ENCODE results near the gene TMEM9B. TPM values are rescaled to one million over a fixed set of nuclear protein-coding genes. Genes with fewer than 3 reads are reported as not detected.
A peak's percentile ranks its signal among the peaks of the same experiment; 100 is the strongest.
"Not testable (repeated sequence)": the region's sequence is repeated elsewhere in the genome, so short reads cannot be mapped to it uniquely, and the experiment has no call there.

The TMEM9B gene
- total and polyA plus RNA-seq, 4 donors, result 57.2 to 134 (median 95.6) TPM

- no peaks in the 10 kb centered on the region for H3K36me3 ChIP-seq (ENCODE audit: control insufficient read depth, insufficient read depth, low read length)
- H3K27me3 ChIP-seq (ENCODE audit: control insufficient read depth, insufficient read depth, low read length), result peaks cover 24% of the 10 kb centered on the region
- H3K9me3 ChIP-seq (ENCODE audit: control insufficient read depth, insufficient read depth, low read length), result no peaks in the 10 kb centered on the region
- WGBS (ENCODE audit: insufficient coverage), result 1% methylated on average over 4 of the region's 8 CpGs
- H3K4me1 ChIP-seq (ENCODE audit: control insufficient read depth, insufficient read depth, low read length), result peaks cover 16% of the 10 kb centered on the region
- H3K27ac ChIP-seq (ENCODE audit: low read depth, low read length), result no peak overlapping the region
- H3K4me3 ChIP-seq (ENCODE audit: low read depth, low read length), result peak overlapping the region; percentile 44
- peak in 1 of 6 donors; percentile 9 for DNase-seq (ENCODE audit: low read depth in 4 of 6, low spot score in 6 of 6)
These were observed 38.8 kb upstream of the TMEM9B start for GRCh38 chr11:9002920-9003572.

GRCh38 chr11:9001736-9002135, 37.5 kb upstream of the TMEM9B start:
- whole genome bisulfite sequencing (ENCODE audit: insufficient coverage), result 93% methylated on average over 5 of the region's 6 CpGs
- Histone ChIP-seq H3K4me3 (ENCODE audit: low read depth, low read length) (no peak overlapping the region), H3K4me1 (ENCODE audit: control insufficient read depth, insufficient read depth, low read length) (peaks cover 16% of the 10 kb centered on the region), H3K27me3 (ENCODE audit: control insufficient read depth, insufficient read depth, low read length) (peaks cover 24% of the 10 kb centered on the region), H3K27ac (ENCODE audit: low read depth, low read length) (no peak overlapping the region), H3K9me3 (ENCODE audit: control insufficient read depth, insufficient read depth, low read length) (no peaks in the 10 kb centered on the region), H3K36me3 (ENCODE audit: control insufficient read depth, insufficient read depth, low read length) (no peaks in the 10 kb centered on the region)
- DNase-seq (ENCODE audit: low read depth in 4 of 6, low spot score in 6 of 6), result no peak

- DNase-seq (ENCODE audit: low read depth in 4 of 6, low spot score in 6 of 6), result no peak
- H3K4me3 ChIP-seq (ENCODE audit: low read depth, low read length), result no peak overlapping the region
- no peaks in the 10 kb centered on the region for H3K36me3 ChIP-seq (ENCODE audit: control insufficient read depth, insufficient read depth, low read length)
- WGBS (ENCODE audit: insufficient coverage), result 57% methylated on average over 1 of the region's 2 CpGs
- H3K27me3 ChIP-seq (ENCODE audit: control insufficient read depth, insufficient read depth, low read length), result peaks cover 14% of the 10 kb centered on the region
- H3K9me3 ChIP-seq (ENCODE audit: control insufficient read depth, insufficient read depth, low read length), result no peaks in the 10 kb centered on the region
- H3K27ac ChIP-seq (ENCODE audit: low read depth, low read length), result no peak overlapping the region
- peaks cover 3% of the 10 kb centered on the region for H3K4me1 ChIP-seq (ENCODE audit: control insufficient read depth, insufficient read depth, low read length)
These were observed 33.8 kb upstream of the TMEM9B start for GRCh38 chr11:8998017-8998416.

- Histone ChIP-seq H3K27ac (ENCODE audit: low read depth, low read length) (no peak overlapping the region), H3K27me3 (ENCODE audit: control insufficient read depth, insufficient read depth, low read length) (peaks cover 10% of the 10 kb centered on the region), H3K36me3 (ENCODE audit: control insufficient read depth, insufficient read depth, low read length) (no peaks in the 10 kb centered on the region), H3K4me3 (ENCODE audit: low read depth, low read length) (no peak overlapping the region), H3K9me3 (ENCODE audit: control insufficient read depth, insufficient read depth, low read length) (no peaks in the 10 kb centered on the region), H3K4me1 (ENCODE audit: control insufficient read depth, insufficient read depth, low read length) (no peaks in the 10 kb centered on the region)
- no peak for DNase-seq (ENCODE audit: low read depth in 4 of 6, low spot score in 6 of 6)
- 94% methylated on average over 2 of the region's 3 CpGs for WGBS (ENCODE audit: insufficient coverage)
These were observed 33.2 kb upstream of the TMEM9B start for GRCh38 chr11:8997451-8997850.

GRCh38 chr11:8989453-8989852, 25.2 kb upstream of the TMEM9B start:
- no peaks in the 10 kb centered on the region for H3K27me3 ChIP-seq (ENCODE audit: control insufficient read depth, insufficient read depth, low read length)
- H3K27ac ChIP-seq (ENCODE audit: low read depth, low read length), result no peak overlapping the region
- H3K36me3 ChIP-seq (ENCODE audit: control insufficient read depth, insufficient read depth, low read length), result no peaks in the 10 kb centered on the region
- no peak overlapping the region for H3K4me3 ChIP-seq (ENCODE audit: low read depth, low read length)
- no peaks in the 10 kb centered on the region for H3K9me3 ChIP-seq (ENCODE audit: control insufficient read depth, insufficient read depth, low read length)
- no peak for DNase-seq (ENCODE audit: low read depth in 4 of 6, low spot score in 6 of 6)
- no CpG with 5 or more reads among the region's 1 CpG for WGBS (ENCODE audit: insufficient coverage)
- H3K4me1 ChIP-seq (ENCODE audit: control insufficient read depth, insufficient read depth, low read length), result no peaks in the 10 kb centered on the region

- Histone ChIP-seq H3K9me3 (ENCODE audit: control insufficient read depth, insufficient read depth, low read length) (no peaks in the 10 kb centered on the region), H3K36me3 (ENCODE audit: control insufficient read depth, insufficient read depth, low read length) (no peaks in the 10 kb centered on the region), H3K4me3 (ENCODE audit: low read depth, low read length) (no peak overlapping the region), H3K27ac (ENCODE audit: low read depth, low read length) (no peak overlapping the region), H3K27me3 (ENCODE audit: control insufficient read depth, insufficient read depth, low read length) (no peaks in the 10 kb centered on the region), H3K4me1 (ENCODE audit: control insufficient read depth, insufficient read depth, low read length) (no peaks in the 10 kb centered on the region)
- no peak for DNase-seq (ENCODE audit: low read depth in 4 of 6, low spot score in 6 of 6)
- WGBS (ENCODE audit: insufficient coverage), result no CpG with 5 or more reads among the region's 3 CpGs
These were observed 24.3 kb upstream of the TMEM9B start for GRCh38 chr11:8988329-8989234.

GRCh38 chr11:8987446-8987845, 23.2 kb upstream of the TMEM9B start:
- Histone ChIP-seq H3K36me3 (ENCODE audit: control insufficient read depth, insufficient read depth, low read length) (no peaks in the 10 kb centered on the region), H3K9me3 (ENCODE audit: control insufficient read depth, insufficient read depth, low read length) (no peaks in the 10 kb centered on the region), H3K4me1 (ENCODE audit: control insufficient read depth, insufficient read depth, low read length) (no peaks in the 10 kb centered on the region), H3K27me3 (ENCODE audit: control insufficient read depth, insufficient read depth, low read length) (no peaks in the 10 kb centered on the region), H3K27ac (ENCODE audit: low read depth, low read length) (no peak overlapping the region), H3K4me3 (ENCODE audit: low read depth, low read length) (no peak overlapping the region)
- WGBS (ENCODE audit: insufficient coverage), result no CpG with 5 or more reads among the region's 2 CpGs
- no peak for DNase-seq (ENCODE audit: low read depth in 4 of 6, low spot score in 6 of 6)

- not testable (repeated sequence) for H3K36me3 ChIP-seq (ENCODE audit: control insufficient read depth, insufficient read depth, low read length); H3K4me3 ChIP-seq (ENCODE audit: low read depth, low read length); DNase-seq (ENCODE audit: low read depth in 4 of 6, low spot score in 6 of 6); H3K27ac ChIP-seq (ENCODE audit: low read depth, low read length); H3K27me3 ChIP-seq (ENCODE audit: control insufficient read depth, insufficient read depth, low read length); H3K9me3 ChIP-seq (ENCODE audit: control insufficient read depth, insufficient read depth, low read length); H3K4me1 ChIP-seq (ENCODE audit: control insufficient read depth, insufficient read depth, low read length)
- 95% methylated on average over 6 of the region's 6 CpGs for WGBS (ENCODE audit: insufficient coverage)
These were observed 22.5 kb upstream of the TMEM9B start for GRCh38 chr11:8986772-8987171.

GRCh38 chr11:8985462-8985861, 21.2 kb upstream of the TMEM9B start:
- no peaks in the 10 kb centered on the region for H3K27me3 ChIP-seq (ENCODE audit: control insufficient read depth, insufficient read depth, low read length)
- WGBS (ENCODE audit: insufficient coverage), result 100% methylated on average over 2 of the region's 5 CpGs

GRCh38 chr11:8983552-8983951, 19.3 kb upstream of the TMEM9B start:
- DNase-seq (ENCODE audit: low read depth in 4 of 6, low spot score in 6 of 6), result no peak
- WGBS (ENCODE audit: insufficient coverage), result 57% methylated on average over 1 of the region's 2 CpGs
- H3K27ac ChIP-seq (ENCODE audit: low read depth, low read length), result no peak overlapping the region
- no peaks in the 10 kb centered on the region for H3K9me3 ChIP-seq (ENCODE audit: control insufficient read depth, insufficient read depth, low read length)
- no peaks in the 10 kb centered on the region for H3K4me1 ChIP-seq (ENCODE audit: control insufficient read depth, insufficient read depth, low read length)
- no peaks in the 10 kb centered on the region for H3K36me3 ChIP-seq (ENCODE audit: control insufficient read depth, insufficient read depth, low read length)
- H3K4me3 ChIP-seq (ENCODE audit: low read depth, low read length), result no peak overlapping the region
- H3K27me3 ChIP-seq (ENCODE audit: control insufficient read depth, insufficient read depth, low read length), result no peaks in the 10 kb centered on the region

More at GRCh38 chr11:8985462-8985861, 21.2 kb upstream of the TMEM9B start:
- H3K36me3 ChIP-seq (ENCODE audit: control insufficient read depth, insufficient read depth, low read length), result no peaks in the 10 kb centered on the region
- H3K4me1 ChIP-seq (ENCODE audit: control insufficient read depth, insufficient read depth, low read length), result no peaks in the 10 kb centered on the region
- no peak overlapping the region for H3K4me3 ChIP-seq (ENCODE audit: low read depth, low read length)
- no peak for DNase-seq (ENCODE audit: low read depth in 4 of 6, low spot score in 6 of 6)
- no peak overlapping the region for H3K27ac ChIP-seq (ENCODE audit: low read depth, low read length)
- H3K9me3 ChIP-seq (ENCODE audit: control insufficient read depth, insufficient read depth, low read length), result no peaks in the 10 kb centered on the region

All from spinal cord (tissue), 10 donors.